ENCODE measurements around the gene APLNR.

Gene APLNR

GRCh38 chr11:57276971-57277675 lies 40.1 kb upstream of the APLNR start:
- TF ChIP-seq MYC (IDR thresholded peaks at IDR 0.05; ENCODE audit: low read depth, low read length): no peak
- no peak for TF ChIP-seq MAX (IDR thresholded peaks at IDR 0.05; ENCODE audit: low read depth, low read length)
- TF ChIP-seq CTCF (IDR thresholded peaks at IDR 0.05; ENCODE audit: low read depth, low read length): no peak
- no peak for TF ChIP-seq POLR2A (IDR thresholded peaks at IDR 0.05; ENCODE audit: extremely low read depth, insufficient read length)
- DNase-seq (ENCODE audit: low read depth): peak; percentile 43
- no peak overlapping the region for H3K4me3 ChIP-seq (ENCODE audit: low read depth, low read length)

- H3K4me3 ChIP-seq (ENCODE audit: low read depth, low read length): no peak overlapping the region
- DNase-seq (ENCODE audit: low read depth): no peak
- TF ChIP-seq MAX (IDR thresholded peaks at IDR 0.05; ENCODE audit: low read depth, low read length) (no peak), POLR2A (IDR thresholded peaks at IDR 0.05; ENCODE audit: extremely low read depth, insufficient read length) (no peak), CTCF (IDR thresholded peaks at IDR 0.05; ENCODE audit: low read depth, low read length) (no peak), MYC (IDR thresholded peaks at IDR 0.05; ENCODE audit: low read depth, low read length) (no peak)
These were observed 39.3 kb upstream of the APLNR start for GRCh38 chr11:57276169-57276970.

- no peak for DNase-seq (ENCODE audit: low read depth)
- TF ChIP-seq CTCF (IDR thresholded peaks at IDR 0.05; ENCODE audit: low read depth, low read length) (no peak), POLR2A (IDR thresholded peaks at IDR 0.05; ENCODE audit: extremely low read depth, insufficient read length) (no peak), MAX (IDR thresholded peaks at IDR 0.05; ENCODE audit: low read depth, low read length) (no peak), MYC (IDR thresholded peaks at IDR 0.05; ENCODE audit: low read depth, low read length) (no peak)
- no peak overlapping the region for H3K4me3 ChIP-seq (ENCODE audit: low read depth, low read length)
These were observed 38.5 kb upstream of the APLNR start for GRCh38 chr11:57275582-57275981.

- no peak for DNase-seq (ENCODE audit: low read depth)
- no peak overlapping the region for H3K4me3 ChIP-seq (ENCODE audit: low read depth, low read length)
- no peak for TF ChIP-seq MAX (IDR thresholded peaks at IDR 0.05; ENCODE audit: low read depth, low read length)
These were observed 38.0 kb upstream of the APLNR start for GRCh38 chr11:57274904-57275498.

DNA sequence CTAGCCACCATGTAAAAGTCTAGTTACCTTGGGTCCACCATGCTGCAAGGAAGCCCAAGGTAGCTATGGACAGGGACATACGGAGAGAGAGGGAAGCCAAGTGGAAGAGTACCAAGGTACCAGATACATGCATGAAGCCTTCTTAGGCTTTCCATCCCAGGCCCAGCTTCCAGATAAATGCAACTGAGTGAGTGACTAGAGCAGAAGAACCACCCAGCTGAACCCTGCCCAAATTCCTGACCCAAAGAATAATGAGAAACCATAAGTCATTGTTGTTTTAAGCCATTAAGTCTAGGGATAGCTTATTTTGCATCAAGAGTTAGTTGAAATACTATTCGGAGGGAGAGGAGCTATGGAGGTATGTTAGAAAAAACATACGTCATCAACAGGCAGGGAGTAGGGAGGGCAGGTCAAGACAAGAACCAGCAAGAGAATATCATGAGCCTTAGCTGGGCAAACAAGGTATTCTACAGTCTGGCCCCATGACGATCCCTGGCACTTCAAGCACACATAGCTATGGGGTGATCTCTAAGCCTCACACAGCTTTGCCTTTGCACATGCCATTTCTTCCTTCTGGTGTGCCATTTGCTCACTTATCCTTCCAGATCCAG lies 36.5 kb upstream of the APLNR start:
- TF ChIP-seq CTCF (IDR thresholded peaks at IDR 0.05; ENCODE audit: low read depth, low read length) (no peak), MYC (IDR thresholded peaks at IDR 0.05; ENCODE audit: low read depth, low read length) (no peak), POLR2A (IDR thresholded peaks at IDR 0.05; ENCODE audit: extremely low read depth, insufficient read length) (no peak), MAX (IDR thresholded peaks at IDR 0.05; ENCODE audit: low read depth, low read length) (no peak)
- H3K4me3 ChIP-seq (ENCODE audit: low read depth, low read length): no peak overlapping the region
- no peak for DNase-seq (ENCODE audit: low read depth)
